ENCODE data around the gene MYEOV. TPM values are rescaled to one million over a fixed set of nuclear protein-coding genes. Genes with fewer than 3 reads are reported as not detected.

The MYEOV gene
- total RNA-seq, 2 donors from 2014 or later, result 4.5 to 8.2 TPM

DNA sequence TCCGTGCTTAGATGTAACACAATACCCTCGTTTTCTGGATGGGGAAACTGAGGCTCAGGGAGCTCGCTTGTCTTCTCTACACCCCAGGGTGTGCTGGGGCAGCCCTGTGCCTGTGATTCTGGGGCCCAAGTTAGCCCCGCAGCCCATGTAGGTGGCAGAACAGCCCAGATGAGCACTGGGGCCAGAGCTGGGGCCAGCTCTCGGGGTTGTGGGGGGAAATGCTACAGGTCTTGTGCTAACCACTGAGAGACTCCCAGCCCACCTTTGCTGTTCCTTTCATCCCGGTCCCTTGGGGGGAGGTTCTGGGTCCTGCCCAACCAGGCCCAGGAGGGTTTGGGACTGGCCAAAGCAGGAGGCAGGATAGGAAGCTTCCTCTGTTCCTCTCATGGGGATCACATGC, 13.5 kb downstream of the MYEOV start:
- intact Hi-C loops (cut with DNase I), result no loop called here
- Histone ChIP-seq H3K27ac (no peak overlapping the region), H3K36me3 (no peaks in the 10 kb centered on the region), H3K27me3 (no peaks in the 10 kb centered on the region), H3K9ac (ENCODE audit: low read depth in 2 of 2, low read length in 2 of 2) (no peak overlapping the region), H3K9me3 (no peaks in the 10 kb centered on the region), H3K4me1 (no peaks in the 10 kb centered on the region), H3K4me3 (no peak overlapping the region)
- TF ChIP-seq, protein P1, sequence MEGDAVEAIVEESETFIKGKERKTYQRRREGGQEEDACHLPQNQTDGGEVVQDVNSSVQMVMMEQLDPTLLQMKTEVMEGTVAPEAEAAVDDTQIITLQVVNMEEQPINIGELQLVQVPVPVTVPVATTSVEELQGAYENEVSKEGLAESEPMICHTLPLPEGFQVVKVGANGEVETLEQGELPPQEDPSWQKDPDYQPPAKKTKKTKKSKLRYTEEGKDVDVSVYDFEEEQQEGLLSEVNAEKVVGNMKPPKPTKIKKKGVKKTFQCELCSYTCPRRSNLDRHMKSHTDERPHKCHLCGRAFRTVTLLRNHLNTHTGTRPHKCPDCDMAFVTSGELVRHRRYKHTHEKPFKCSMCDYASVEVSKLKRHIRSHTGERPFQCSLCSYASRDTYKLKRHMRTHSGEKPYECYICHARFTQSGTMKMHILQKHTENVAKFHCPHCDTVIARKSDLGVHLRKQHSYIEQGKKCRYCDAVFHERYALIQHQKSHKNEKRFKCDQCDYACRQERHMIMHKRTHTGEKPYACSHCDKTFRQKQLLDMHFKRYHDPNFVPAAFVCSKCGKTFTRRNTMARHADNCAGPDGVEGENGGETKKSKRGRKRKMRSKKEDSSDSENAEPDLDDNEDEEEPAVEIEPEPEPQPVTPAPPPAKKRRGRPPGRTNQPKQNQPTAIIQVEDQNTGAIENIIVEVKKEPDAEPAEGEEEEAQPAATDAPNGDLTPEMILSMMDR (IDR thresholded peaks at IDR 0.05), result no peak
- no peak for DNase-seq

DNA sequence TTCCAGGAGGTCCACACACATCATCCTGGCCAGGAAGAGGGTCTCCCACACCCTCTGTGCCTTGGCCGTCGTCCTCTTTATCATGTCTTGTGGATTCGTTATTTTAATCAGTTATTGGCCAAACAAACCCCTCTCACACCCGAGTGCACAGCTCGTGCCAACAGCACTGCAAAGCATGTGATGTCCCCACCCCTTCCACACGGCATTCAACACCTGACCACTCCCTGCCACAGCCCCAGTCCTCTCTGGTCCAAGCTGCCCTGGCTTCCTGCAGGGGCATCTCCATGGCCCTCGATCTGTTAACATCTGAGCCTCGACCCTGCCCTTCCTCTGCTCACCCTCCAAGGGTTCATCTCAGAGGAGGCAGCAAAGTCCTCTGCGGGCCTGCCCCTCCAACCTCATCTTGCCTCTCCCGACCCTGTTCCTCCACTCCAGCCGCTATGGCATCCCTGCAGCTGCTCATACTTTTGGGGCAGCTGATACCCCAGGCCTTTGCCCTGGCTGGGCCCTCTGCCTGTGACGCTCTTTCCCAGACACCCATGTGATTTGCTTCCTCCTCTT, 14.0 kb downstream of the MYEOV start:
- Histone ChIP-seq H3K4me1 (no peaks in the 10 kb centered on the region), H3K9me3 (no peaks in the 10 kb centered on the region), H3K4me3 (no peak overlapping the region), H3K27me3 (no peaks in the 10 kb centered on the region), H3K27ac (no peak overlapping the region), H3K36me3 (no peaks in the 10 kb centered on the region), H3K9ac (ENCODE audit: low read depth in 2 of 2, low read length in 2 of 2) (no peak overlapping the region)
- DNase-seq, result no peak
- TF ChIP-seq, protein P1 (IDR thresholded peaks at IDR 0.05), result no peak
- intact Hi-C loops (cut with DNase I), result no loop called here

DNA sequence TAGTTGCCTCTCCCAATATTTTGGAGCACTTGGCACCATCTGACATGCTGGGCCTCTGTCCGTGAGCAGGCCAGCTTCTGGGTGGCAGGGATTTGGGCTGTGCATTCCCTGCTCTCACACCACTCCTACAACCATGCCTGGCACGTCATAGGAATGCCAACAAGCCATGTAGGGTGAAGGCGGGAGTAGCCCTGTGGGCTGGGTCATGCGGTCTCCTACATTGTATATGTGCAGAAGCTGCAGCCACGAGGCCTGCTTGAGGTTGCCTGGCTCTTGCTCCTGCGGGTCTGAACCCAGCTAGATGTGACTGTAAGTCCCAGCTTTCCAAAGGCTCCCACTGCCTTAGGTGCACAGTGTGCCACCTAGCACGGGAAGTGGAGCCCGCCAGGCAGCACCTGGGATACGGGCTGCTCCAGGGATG, 14.5 kb downstream of the MYEOV start:
- no peak for DNase-seq
- intact Hi-C loops (cut with DNase I), result no loop called here
- no peak overlapping the region for H3K9ac ChIP-seq (ENCODE audit: low read depth in 2 of 2, low read length in 2 of 2)
- no peaks in the 10 kb centered on the region for H3K4me1 ChIP-seq
- H3K9me3 ChIP-seq, result no peaks in the 10 kb centered on the region
- TF ChIP-seq, protein P1 (IDR thresholded peaks at IDR 0.05), result no peak
- H3K27ac ChIP-seq, result no peak overlapping the region
- no peak overlapping the region for H3K4me3 ChIP-seq
- H3K27me3 ChIP-seq, result no peaks in the 10 kb centered on the region
- H3K36me3 ChIP-seq, result no peaks in the 10 kb centered on the region

- H3K9me3 ChIP-seq, result no peaks in the 10 kb centered on the region
- no peaks in the 10 kb centered on the region for H3K4me1 ChIP-seq
- TF ChIP-seq, protein P1 (IDR thresholded peaks at IDR 0.05), result no peak
- H3K9ac ChIP-seq (ENCODE audit: low read depth in 2 of 2, low read length in 2 of 2), result no peak overlapping the region
- H3K36me3 ChIP-seq, result no peaks in the 10 kb centered on the region
- no peak for DNase-seq
- intact Hi-C loops (cut with DNase I), result no loop called here
- no peak overlapping the region for H3K27ac ChIP-seq
- no peak overlapping the region for H3K4me3 ChIP-seq
- no peaks in the 10 kb centered on the region for H3K27me3 ChIP-seq
These were observed 15.1 kb downstream of the MYEOV start for GRCh38 chr11:69308936-69309615.

GRCh38 chr11:69309631-69310280, 15.8 kb downstream of the MYEOV start:
- DNase-seq, result no peak
- TF ChIP-seq, protein P1 (IDR thresholded peaks at IDR 0.05), result no peak

More at GRCh38 chr11:69309631-69310280, 15.8 kb downstream of the MYEOV start:
- H3K4me1 ChIP-seq, result no peaks in the 10 kb centered on the region
- no peak overlapping the region for H3K27ac ChIP-seq
- H3K36me3 ChIP-seq, result no peaks in the 10 kb centered on the region
- H3K4me3 ChIP-seq, result no peak overlapping the region
- H3K9me3 ChIP-seq, result no peaks in the 10 kb centered on the region
- H3K27me3 ChIP-seq, result no peaks in the 10 kb centered on the region
- no peak overlapping the region for H3K9ac ChIP-seq (ENCODE audit: low read depth in 2 of 2, low read length in 2 of 2)
- intact Hi-C loops (cut with DNase I), result no loop called here
